Body of pancreas (tissue), 4 donors: ENCODE measurements around the gene SLC43A1.

Experiments used
- POLR2A ChIP-seq, 3 donors: fragments of 450-650 bp; IDR thresholded peaks; one replicate each; pipeline ENCODE4 v1.6.1; 2016; ENCODE audit warnings: antibody characterized with exemption in 3 of 3, mild to moderate bottlenecking in 2 of 3
- TF ChIP-seq, protein P1 (sequence below), 7 experiments: fragments of 450-650 bp in 4 of 7; fragments of 200-600 bp in 3 of 7; sonication (generic) in 3 of 7; IDR thresholded peaks; one replicate each; pipeline ENCODE4 v1.5.1; 2016 to 2019; ENCODE audit warnings: antibody characterized with exemption in 7 of 7

DNA sequence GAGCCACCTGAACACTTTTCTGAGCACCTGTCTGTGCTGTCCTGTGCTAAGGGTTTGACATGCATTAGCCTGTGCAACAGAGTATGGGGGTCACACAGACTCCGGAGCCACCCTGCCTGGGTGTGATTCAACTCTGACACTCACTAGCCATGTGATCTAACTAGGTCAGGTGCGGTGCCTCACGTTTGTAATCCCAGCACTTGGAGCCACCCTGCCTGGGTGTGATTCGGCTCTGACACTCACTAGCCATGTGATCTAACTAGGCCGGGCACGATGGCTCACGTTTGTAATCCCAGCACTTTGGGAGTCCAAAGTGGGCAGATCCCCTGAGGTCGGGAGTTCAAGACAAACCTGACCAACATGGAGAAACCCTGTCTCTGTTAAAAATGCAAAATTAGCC is 40.5 kb upstream of the SLC43A1 start:
- TF ChIP-seq, protein P1, sequence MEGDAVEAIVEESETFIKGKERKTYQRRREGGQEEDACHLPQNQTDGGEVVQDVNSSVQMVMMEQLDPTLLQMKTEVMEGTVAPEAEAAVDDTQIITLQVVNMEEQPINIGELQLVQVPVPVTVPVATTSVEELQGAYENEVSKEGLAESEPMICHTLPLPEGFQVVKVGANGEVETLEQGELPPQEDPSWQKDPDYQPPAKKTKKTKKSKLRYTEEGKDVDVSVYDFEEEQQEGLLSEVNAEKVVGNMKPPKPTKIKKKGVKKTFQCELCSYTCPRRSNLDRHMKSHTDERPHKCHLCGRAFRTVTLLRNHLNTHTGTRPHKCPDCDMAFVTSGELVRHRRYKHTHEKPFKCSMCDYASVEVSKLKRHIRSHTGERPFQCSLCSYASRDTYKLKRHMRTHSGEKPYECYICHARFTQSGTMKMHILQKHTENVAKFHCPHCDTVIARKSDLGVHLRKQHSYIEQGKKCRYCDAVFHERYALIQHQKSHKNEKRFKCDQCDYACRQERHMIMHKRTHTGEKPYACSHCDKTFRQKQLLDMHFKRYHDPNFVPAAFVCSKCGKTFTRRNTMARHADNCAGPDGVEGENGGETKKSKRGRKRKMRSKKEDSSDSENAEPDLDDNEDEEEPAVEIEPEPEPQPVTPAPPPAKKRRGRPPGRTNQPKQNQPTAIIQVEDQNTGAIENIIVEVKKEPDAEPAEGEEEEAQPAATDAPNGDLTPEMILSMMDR (IDR thresholded peaks at IDR 0.05) = no peak
- no peak for TF ChIP-seq POLR2A (IDR thresholded peaks at IDR 0.05)
